ENCODE results near the gene KRTAP9-8. TPM values are rescaled to one million over a fixed set of nuclear protein-coding genes. Genes with fewer than 3 reads are reported as not detected.

KRTAP9-8 gene
- total and polyA plus RNA-seq, 2 donors (not counting 1 experiment from before 2014, with no cell fraction given) = not detected

- Histone ChIP-seq H3K27me3 (ENCODE audit: control insufficient read depth, insufficient read depth, low read length) (no peaks in the 10 kb centered on the region), H3K36me3 (ENCODE audit: control insufficient read depth, insufficient read depth, low read length) (no peaks in the 10 kb centered on the region), H3K4me3 (replicated peaks in 1 of 4; ENCODE audit: control extremely low read depth in 1 of 4, insufficient read depth in 1 of 4, low read depth in 3 of 4, low read length in 4 of 4) (no peak overlapping the region), H3K9me3 (ENCODE audit: control insufficient read depth, insufficient read depth, low read depth, low read length) (no peaks in the 10 kb centered on the region), H4K20me1 (ENCODE audit: control insufficient read depth, extremely low read depth, insufficient read depth, low read length) (no peaks in the 10 kb centered on the region), H3K79me2 (ENCODE audit: control insufficient read depth, insufficient read depth, low read length) (no peaks in the 10 kb centered on the region), H3K4me2 (ENCODE audit: extremely low read depth, insufficient read depth, low read length) (no peak overlapping the region), H3K9ac (ENCODE audit: insufficient read depth, low read length) (no peak overlapping the region), H3K4me1 (ENCODE audit: control insufficient read depth, extremely low read depth, insufficient read depth, low read length) (peaks cover 2% of the 10 kb centered on the region), H2AFZ (ENCODE audit: low read length) (no peak overlapping the region), H3K27ac (ENCODE audit: insufficient read depth, low read length) (no peak overlapping the region)
- TF ChIP-seq CTCF (conservative IDR thresholded peaks at IDR 0.05 in 1 of 2, IDR thresholded peaks at IDR 0.05 in 1 of 2; ENCODE audit: low read depth in 1 of 2, low read length in 2 of 2) (no peak), EZH2 (IDR thresholded peaks at IDR 0.05; ENCODE audit: low read length, missing control alignments) (no peak)
- peak in 1 of 2 donors; percentile 71 for DNase-seq (ENCODE audit: low read depth in 2 of 2)
Measured at GRCh38 chr17:41284043-41284442, 46.2 kb downstream of the KRTAP9-8 start.

GRCh38 chr17:41284546-41284945 lies 46.7 kb downstream of the KRTAP9-8 start:
- Histone ChIP-seq H3K4me3 (replicated peaks in 1 of 4; ENCODE audit: control extremely low read depth in 1 of 4, insufficient read depth in 1 of 4, low read depth in 3 of 4, low read length in 4 of 4) (no peak overlapping the region), H3K4me1 (ENCODE audit: control insufficient read depth, extremely low read depth, insufficient read depth, low read length) (peaks cover 2% of the 10 kb centered on the region), H2AFZ (ENCODE audit: low read length) (no peak overlapping the region), H3K27ac (ENCODE audit: insufficient read depth, low read length) (no peak overlapping the region), H3K27me3 (ENCODE audit: control insufficient read depth, insufficient read depth, low read length) (no peaks in the 10 kb centered on the region), H4K20me1 (ENCODE audit: control insufficient read depth, extremely low read depth, insufficient read depth, low read length) (no peaks in the 10 kb centered on the region), H3K36me3 (ENCODE audit: control insufficient read depth, insufficient read depth, low read length) (no peaks in the 10 kb centered on the region), H3K79me2 (ENCODE audit: control insufficient read depth, insufficient read depth, low read length) (no peaks in the 10 kb centered on the region), H3K9ac (ENCODE audit: insufficient read depth, low read length) (no peak overlapping the region), H3K9me3 (ENCODE audit: control insufficient read depth, insufficient read depth, low read depth, low read length) (no peaks in the 10 kb centered on the region), H3K4me2 (ENCODE audit: extremely low read depth, insufficient read depth, low read length) (no peak overlapping the region)
- no peak for DNase-seq (ENCODE audit: low read depth in 2 of 2)
- TF ChIP-seq CTCF (conservative IDR thresholded peaks at IDR 0.05 in 1 of 2, IDR thresholded peaks at IDR 0.05 in 1 of 2; ENCODE audit: low read depth in 1 of 2, low read length in 2 of 2) = no peak
- TF ChIP-seq EZH2 (IDR thresholded peaks at IDR 0.05; ENCODE audit: low read length, missing control alignments) = no peak

GRCh38 chr17:41287050-41287449 lies 49.3 kb downstream of the KRTAP9-8 start:
- no peaks in the 10 kb centered on the region for H4K20me1 ChIP-seq (ENCODE audit: control insufficient read depth, extremely low read depth, insufficient read depth, low read length)
- no peaks in the 10 kb centered on the region for H3K79me2 ChIP-seq (ENCODE audit: control insufficient read depth, insufficient read depth, low read length)
- no peak for DNase-seq (ENCODE audit: low read depth in 2 of 2)
- H2AFZ ChIP-seq (ENCODE audit: low read length) = no peak overlapping the region
- H3K4me2 ChIP-seq (ENCODE audit: extremely low read depth, insufficient read depth, low read length) = no peak overlapping the region
- H3K27ac ChIP-seq (ENCODE audit: insufficient read depth, low read length) = no peak overlapping the region
- H3K4me3 ChIP-seq (replicated peaks in 1 of 4; ENCODE audit: control extremely low read depth in 1 of 4, insufficient read depth in 1 of 4, low read depth in 3 of 4, low read length in 4 of 4) = no peak overlapping the region
- H3K9me3 ChIP-seq (ENCODE audit: control insufficient read depth, insufficient read depth, low read depth, low read length) = no peaks in the 10 kb centered on the region
- H3K36me3 ChIP-seq (ENCODE audit: control insufficient read depth, insufficient read depth, low read length) = no peaks in the 10 kb centered on the region
- no peak overlapping the region for H3K9ac ChIP-seq (ENCODE audit: insufficient read depth, low read length)
- peaks cover 2% of the 10 kb centered on the region for H3K4me1 ChIP-seq (ENCODE audit: control insufficient read depth, extremely low read depth, insufficient read depth, low read length)
- TF ChIP-seq CTCF (conservative IDR thresholded peaks at IDR 0.05 in 1 of 2, IDR thresholded peaks at IDR 0.05 in 1 of 2; ENCODE audit: low read depth in 1 of 2, low read length in 2 of 2) (no peak), EZH2 (IDR thresholded peaks at IDR 0.05; ENCODE audit: low read length, missing control alignments) (no peak)
- H3K27me3 ChIP-seq (ENCODE audit: control insufficient read depth, insufficient read depth, low read length) = no peaks in the 10 kb centered on the region

Other genes with a start within 250 kb of the KRTAP9-8 start
Only the 30 nearest of the 41 such genes appear.
- not detected in 2 replicates for gene KRTAP2-2, start 182.8 kb upstream of the KRTAP9-8 start, total RNA-seq
- gene KRTAP2-2, start 182.8 kb upstream of the KRTAP9-8 start, polyA plus RNA-seq = not detected in 2 replicates
- gene KRTAP2-3, start 177.9 kb upstream of the KRTAP9-8 start, total RNA-seq = not detected in 2 replicates
- 0.84 and 2.6 TPM in 2 replicates for gene KRTAP2-3, start 177.9 kb upstream of the KRTAP9-8 start, polyA plus RNA-seq
- gene KRTAP2-4, start 172.1 kb upstream of the KRTAP9-8 start, total RNA-seq = not detected in 2 replicates
- gene KRTAP2-4, start 172.1 kb upstream of the KRTAP9-8 start, polyA plus RNA-seq = not detected in 2 replicates
- not detected in 2 replicates for gene KRTAP4-7, start 153.8 kb upstream of the KRTAP9-8 start, total RNA-seq
- not detected in 2 replicates for gene KRTAP4-7, start 153.8 kb upstream of the KRTAP9-8 start, polyA plus RNA-seq
- gene KRTAP4-8, start 139.9 kb upstream of the KRTAP9-8 start, total RNA-seq = not detected in 2 replicates
- gene KRTAP4-8, start 139.9 kb upstream of the KRTAP9-8 start, polyA plus RNA-seq = not detected in 2 replicates
- not detected in 2 replicates for gene KRTAP4-16, start 135.8 kb upstream of the KRTAP9-8 start, total RNA-seq
- not detected in 2 replicates for gene KRTAP4-16, start 135.8 kb upstream of the KRTAP9-8 start, polyA plus RNA-seq
- not detected in 2 replicates for gene KRTAP4-9, start 132.6 kb upstream of the KRTAP9-8 start, total RNA-seq
- gene KRTAP4-9, start 132.6 kb upstream of the KRTAP9-8 start, polyA plus RNA-seq = not detected in 2 replicates
- gene KRTAP4-11, start 119.6 kb upstream of the KRTAP9-8 start, total RNA-seq = not detected in 2 replicates
- gene KRTAP4-11, start 119.6 kb upstream of the KRTAP9-8 start, polyA plus RNA-seq = not detected in 2 replicates
- not detected in 2 replicates for gene KRTAP4-12, start 113.8 kb upstream of the KRTAP9-8 start, total RNA-seq
- 0.23 TPM in 1 of 2 replicates, not detected in the other for gene KRTAP4-12, start 113.8 kb upstream of the KRTAP9-8 start, polyA plus RNA-seq
- gene KRTAP4-6, start 97.5 kb upstream of the KRTAP9-8 start, total RNA-seq = not detected in 2 replicates
- not detected in 2 replicates for gene KRTAP4-6, start 97.5 kb upstream of the KRTAP9-8 start, polyA plus RNA-seq
- not detected in 2 replicates for gene KRTAP4-5, start 88.2 kb upstream of the KRTAP9-8 start, total RNA-seq
- gene KRTAP4-5, start 88.2 kb upstream of the KRTAP9-8 start, polyA plus RNA-seq = not detected in 2 replicates
- not detected in 2 replicates for gene KRTAP4-4, start 77.3 kb upstream of the KRTAP9-8 start, total RNA-seq
- gene KRTAP4-4, start 77.3 kb upstream of the KRTAP9-8 start, polyA plus RNA-seq = not detected in 2 replicates
- not detected in 2 replicates for gene KRTAP4-3, start 69.8 kb upstream of the KRTAP9-8 start, total RNA-seq
- gene KRTAP4-3, start 69.8 kb upstream of the KRTAP9-8 start, polyA plus RNA-seq = not detected in 2 replicates
- gene KRTAP4-2, start 59.8 kb upstream of the KRTAP9-8 start, total RNA-seq = not detected in 2 replicates
- gene KRTAP4-2, start 59.8 kb upstream of the KRTAP9-8 start, polyA plus RNA-seq = not detected in 2 replicates
- gene KRTAP4-1, start 53.1 kb upstream of the KRTAP9-8 start, total RNA-seq = not detected in 2 replicates
- gene KRTAP4-1, start 53.1 kb upstream of the KRTAP9-8 start, polyA plus RNA-seq = not detected in 2 replicates
- gene KRTAP9-1, start 48.1 kb upstream of the KRTAP9-8 start, total RNA-seq = not detected in 2 replicates
- gene KRTAP9-1, start 48.1 kb upstream of the KRTAP9-8 start, polyA plus RNA-seq = not detected in 2 replicates
- not detected in 2 replicates for gene KRTAP9-2, start 11.4 kb upstream of the KRTAP9-8 start, total RNA-seq
- not detected in 2 replicates for gene KRTAP9-2, start 11.4 kb upstream of the KRTAP9-8 start, polyA plus RNA-seq
- gene KRTAP9-3, start 5.5 kb upstream of the KRTAP9-8 start, total RNA-seq = not detected in 2 replicates
- gene KRTAP9-3, start 5.5 kb upstream of the KRTAP9-8 start, polyA plus RNA-seq = not detected in 2 replicates
- not detected in 2 replicates for gene KRTAP9-4, start 11.7 kb downstream of the KRTAP9-8 start, total RNA-seq
- gene KRTAP9-4, start 11.7 kb downstream of the KRTAP9-8 start, polyA plus RNA-seq = not detected in 2 replicates
- not detected in 2 replicates for gene KRTAP9-9, start 17.4 kb downstream of the KRTAP9-8 start, total RNA-seq
- not detected in 2 replicates for gene KRTAP9-9, start 17.4 kb downstream of the KRTAP9-8 start, polyA plus RNA-seq
- not detected in 2 replicates for gene KRTAP9-6, start 27.4 kb downstream of the KRTAP9-8 start, total RNA-seq
- gene KRTAP9-6, start 27.4 kb downstream of the KRTAP9-8 start, polyA plus RNA-seq = not detected in 2 replicates
- gene KRTAP9-7, start 37.7 kb downstream of the KRTAP9-8 start, total RNA-seq = not detected in 2 replicates
- gene KRTAP9-7, start 37.7 kb downstream of the KRTAP9-8 start, polyA plus RNA-seq = not detected in 2 replicates
- gene KRTAP29-1, start 64.9 kb downstream of the KRTAP9-8 start, total RNA-seq = not detected in 2 replicates
- not detected in 2 replicates for gene KRTAP29-1, start 64.9 kb downstream of the KRTAP9-8 start, polyA plus RNA-seq
- not detected in 2 replicates for gene KRTAP16-1, start 71.3 kb downstream of the KRTAP9-8 start, total RNA-seq
- not detected in 2 replicates for gene KRTAP16-1, start 71.3 kb downstream of the KRTAP9-8 start, polyA plus RNA-seq
- gene KRTAP17-1, start 77.7 kb downstream of the KRTAP9-8 start, total RNA-seq = not detected in 2 replicates
- gene KRTAP17-1, start 77.7 kb downstream of the KRTAP9-8 start, polyA plus RNA-seq = not detected in 2 replicates
- not detected in 2 replicates for gene KRT33A, start 112.8 kb downstream of the KRTAP9-8 start, total RNA-seq
- not detected in 2 replicates for gene KRT33A, start 112.8 kb downstream of the KRTAP9-8 start, polyA plus RNA-seq
- gene KRT33B, start 131.8 kb downstream of the KRTAP9-8 start, total RNA-seq = not detected in 2 replicates
- not detected in 2 replicates for gene KRT33B, start 131.8 kb downstream of the KRTAP9-8 start, polyA plus RNA-seq
- gene KRT34, start 144.3 kb downstream of the KRTAP9-8 start, total RNA-seq = under 0.01 TPM in 1 of 2 replicates, not detected in the other
- gene KRT34, start 144.3 kb downstream of the KRTAP9-8 start, polyA plus RNA-seq = 0.45 and 1.00 TPM in 2 replicates
- not detected in 2 replicates for gene KRT31, start 159.6 kb downstream of the KRTAP9-8 start, total RNA-seq
- gene KRT31, start 159.6 kb downstream of the KRTAP9-8 start, polyA plus RNA-seq = not detected in 2 replicates
- gene KRT37, start 186.6 kb downstream of the KRTAP9-8 start, total RNA-seq = not detected in 2 replicates
- not detected in 2 replicates for gene KRT37, start 186.6 kb downstream of the KRTAP9-8 start, polyA plus RNA-seq

All from fibroblast of lung (primary cell).